Measurements from ENCODE around the gene RASGRP4.

RASGRP4 gene

DNA sequence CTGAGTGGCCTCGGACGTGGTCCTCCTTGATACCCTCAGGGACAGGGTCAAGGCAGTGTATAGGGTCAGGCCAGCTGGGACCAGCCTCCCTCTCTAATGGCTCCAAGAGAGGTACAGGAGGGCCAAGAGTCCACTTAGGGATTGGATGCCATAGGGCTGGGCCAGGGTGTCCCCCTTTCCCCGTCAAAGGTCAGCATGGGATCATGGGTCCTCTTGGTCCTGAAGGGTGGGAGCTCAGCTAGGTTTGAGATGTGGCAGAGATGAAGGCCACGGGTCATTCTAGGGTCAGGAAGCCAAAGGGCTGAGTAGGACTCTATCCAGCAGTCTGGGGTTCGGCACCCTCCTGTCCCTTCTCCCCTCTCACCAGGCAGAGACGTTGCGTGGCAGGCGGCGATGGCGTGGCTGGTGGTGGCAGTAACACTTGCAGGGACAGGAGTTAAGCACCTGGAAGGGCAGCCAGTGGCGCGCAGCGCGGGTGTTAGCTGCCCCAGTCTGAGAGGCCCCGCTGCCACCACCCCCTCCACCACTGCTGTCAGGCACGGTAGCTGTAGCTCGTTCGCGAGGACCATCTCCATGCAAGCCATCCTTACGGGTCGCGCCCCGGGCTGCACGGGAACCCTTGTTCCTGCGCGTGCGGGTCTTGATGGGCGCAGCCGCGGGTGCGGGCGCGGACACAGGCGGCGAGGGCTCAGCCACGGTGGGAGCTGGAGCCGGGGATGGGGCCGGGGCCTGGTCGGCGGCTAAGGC, 40.8 kb downstream of the RASGRP4 start:
- H3K4me3 ChIP-seq (replicated peaks in 1 of 2; ENCODE audit: low read depth in 2 of 2, low read length in 2 of 2) = no peak overlapping the region
- no peak for DNase-seq (ENCODE audit: low read depth in 2 of 2)
- TF ChIP-seq, protein P1, sequence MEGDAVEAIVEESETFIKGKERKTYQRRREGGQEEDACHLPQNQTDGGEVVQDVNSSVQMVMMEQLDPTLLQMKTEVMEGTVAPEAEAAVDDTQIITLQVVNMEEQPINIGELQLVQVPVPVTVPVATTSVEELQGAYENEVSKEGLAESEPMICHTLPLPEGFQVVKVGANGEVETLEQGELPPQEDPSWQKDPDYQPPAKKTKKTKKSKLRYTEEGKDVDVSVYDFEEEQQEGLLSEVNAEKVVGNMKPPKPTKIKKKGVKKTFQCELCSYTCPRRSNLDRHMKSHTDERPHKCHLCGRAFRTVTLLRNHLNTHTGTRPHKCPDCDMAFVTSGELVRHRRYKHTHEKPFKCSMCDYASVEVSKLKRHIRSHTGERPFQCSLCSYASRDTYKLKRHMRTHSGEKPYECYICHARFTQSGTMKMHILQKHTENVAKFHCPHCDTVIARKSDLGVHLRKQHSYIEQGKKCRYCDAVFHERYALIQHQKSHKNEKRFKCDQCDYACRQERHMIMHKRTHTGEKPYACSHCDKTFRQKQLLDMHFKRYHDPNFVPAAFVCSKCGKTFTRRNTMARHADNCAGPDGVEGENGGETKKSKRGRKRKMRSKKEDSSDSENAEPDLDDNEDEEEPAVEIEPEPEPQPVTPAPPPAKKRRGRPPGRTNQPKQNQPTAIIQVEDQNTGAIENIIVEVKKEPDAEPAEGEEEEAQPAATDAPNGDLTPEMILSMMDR (IDR thresholded peaks at IDR 0.05; ENCODE audit: low read depth, low read length) = no peak

DNA sequence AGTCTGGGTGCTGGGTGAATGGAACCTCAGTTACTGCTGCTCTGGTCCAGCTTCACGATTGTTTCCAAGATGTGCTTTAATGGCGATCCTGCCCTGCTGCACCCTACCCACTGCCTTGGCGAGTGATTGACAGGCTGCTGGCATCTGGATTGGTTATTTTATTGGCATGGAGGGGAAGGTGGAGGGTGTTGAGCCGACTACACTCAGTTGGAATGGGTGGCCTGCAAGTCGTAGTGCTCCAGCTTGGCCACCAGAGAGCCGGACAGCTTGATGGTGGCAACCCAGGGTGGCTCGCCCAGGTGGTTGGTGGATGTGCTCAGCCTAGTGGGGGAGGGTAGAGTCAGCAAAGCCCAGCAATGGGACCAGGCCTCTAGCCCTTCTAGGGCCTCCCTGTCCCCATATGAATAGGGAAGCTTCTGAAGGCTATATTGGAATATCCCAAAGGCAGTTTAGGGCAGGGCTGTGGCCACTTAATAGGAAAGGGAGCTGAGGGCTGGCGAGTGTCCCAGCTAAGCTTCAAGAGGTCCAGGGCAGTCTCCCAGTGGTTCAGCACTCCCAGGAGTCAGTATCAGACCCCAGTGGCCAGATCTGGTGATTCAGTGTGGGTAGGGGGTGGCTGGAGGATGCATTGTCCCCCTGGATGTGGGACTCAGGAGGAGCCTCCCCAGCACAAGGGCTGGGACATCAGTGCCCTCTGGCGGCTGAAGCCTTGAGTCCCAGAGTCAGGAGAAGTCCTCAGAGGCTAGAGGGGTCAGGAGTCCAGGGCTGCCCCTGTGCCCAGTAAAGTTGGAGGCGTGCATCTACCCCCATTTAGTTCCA, 41.6 kb downstream of the RASGRP4 start:
- peak; percentile 34 to 39 for DNase-seq (ENCODE audit: low read depth in 2 of 2)
- TF ChIP-seq, protein P1 (IDR thresholded peaks at IDR 0.05; ENCODE audit: low read depth, low read length) = peak; percentile 55
- H3K4me3 ChIP-seq (replicated peaks in 1 of 2; ENCODE audit: low read depth in 2 of 2, low read length in 2 of 2) = no peak overlapping the region

DNA sequence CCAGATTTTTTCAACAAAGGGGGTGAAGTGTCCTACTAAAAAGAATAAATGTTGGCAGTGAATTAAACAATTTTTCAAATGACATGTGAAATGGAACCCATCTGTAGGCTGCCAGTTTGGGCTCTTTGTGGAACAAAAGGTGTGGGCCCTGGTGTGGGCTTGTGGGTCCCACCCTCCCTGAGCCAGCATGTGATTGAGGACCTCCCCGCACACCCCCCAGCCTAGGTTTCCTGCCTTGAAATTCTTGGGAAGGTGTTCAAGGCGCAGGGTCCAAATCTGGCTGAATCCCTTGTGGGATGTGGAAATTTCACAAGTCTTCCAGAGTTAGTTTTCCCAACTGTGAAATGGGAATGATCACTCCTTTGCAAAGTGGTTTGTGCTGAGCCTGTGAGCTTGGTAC, 42.3 kb downstream of the RASGRP4 start:
- TF ChIP-seq, protein P1 (IDR thresholded peaks at IDR 0.05; ENCODE audit: low read depth, low read length) = no peak

GRCh38 chr19:38383184-38383583, 42.8 kb downstream of the RASGRP4 start:
- TF ChIP-seq, protein P1 (IDR thresholded peaks at IDR 0.05; ENCODE audit: low read depth, low read length) = no peak
- DNase-seq (ENCODE audit: low read depth in 2 of 2) = no peak

More for the DNA sequence above, 42.3 kb downstream of the RASGRP4 start:
- H3K4me3 ChIP-seq (replicated peaks in 1 of 2; ENCODE audit: low read depth in 2 of 2, low read length in 2 of 2) = no peak overlapping the region
- DNase-seq (ENCODE audit: low read depth in 2 of 2) = no peak

GRCh38 chr19:38381138-38381537, 44.9 kb downstream of the RASGRP4 start:
- no peak for DNase-seq (ENCODE audit: low read depth in 2 of 2)
- no peak overlapping the region for H3K4me3 ChIP-seq (replicated peaks in 1 of 2; ENCODE audit: low read depth in 2 of 2, low read length in 2 of 2)
- TF ChIP-seq, protein P1 (IDR thresholded peaks at IDR 0.05; ENCODE audit: low read depth, low read length) = no peak

More at GRCh38 chr19:38383184-38383583, 42.8 kb downstream of the RASGRP4 start:
- H3K4me3 ChIP-seq (replicated peaks in 1 of 2; ENCODE audit: low read depth in 2 of 2, low read length in 2 of 2) = no peak overlapping the region

DNA sequence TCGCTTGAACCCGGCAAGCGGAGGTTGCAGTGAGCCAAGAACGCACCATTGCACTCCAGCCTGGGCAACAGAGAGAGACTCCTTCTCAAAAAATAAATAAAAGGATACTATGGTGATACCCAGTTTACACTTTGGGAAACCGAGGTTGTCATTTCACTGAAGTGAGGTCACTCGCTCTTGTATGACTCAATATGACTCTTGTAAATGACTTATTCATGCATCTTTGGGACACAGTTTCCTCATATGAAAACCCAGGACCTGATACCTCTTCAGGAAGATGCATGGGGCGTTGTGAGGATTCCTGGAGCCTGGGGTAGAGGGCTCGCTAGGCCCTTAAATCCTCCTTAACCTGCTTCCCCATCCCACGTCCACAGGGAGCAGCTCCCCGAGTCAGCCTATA, 47.2 kb downstream of the RASGRP4 start:
- H3K4me3 ChIP-seq (replicated peaks in 1 of 2; ENCODE audit: low read depth in 2 of 2, low read length in 2 of 2) = no peak overlapping the region
- no peak for DNase-seq (ENCODE audit: low read depth in 2 of 2)
- TF ChIP-seq, protein P1 (IDR thresholded peaks at IDR 0.05; ENCODE audit: low read depth, low read length) = no peak

Measured in cardiac fibroblast (primary cell).